Psoas muscle (tissue), 8 donors: ENCODE measurements around the gene LRRC46. TPM values are rescaled to one million over a fixed set of nuclear protein-coding genes. Genes with fewer than 3 reads are reported as not detected.
A peak's percentile ranks its signal among the peaks of the same experiment; 100 is the strongest.

Experiments
- ATAC-seq, 4 donors: fragments of 200-7000 bp; cut with Tn5 transposase; one replicate each; pipeline ENCODE4 v1.9.1; 2020; ENCODE audit warnings: moderate library complexity in 3 of 4, mild to moderate bottlenecking in 2 of 4
- DNase-seq, 2 donors: peaks; one replicate each; pipeline ENCODE4 v3.0.0-alpha.2; 2020
- H3K27ac ChIP-seq: fragments of 200-600 bp; one replicate; pipeline ENCODE4 v1.8.0; 2022
- H3K27me3 ChIP-seq, 3 donors: fragments of 200-600 bp in 1 of 3; one replicate each; pipeline versions ENCODE4 v1.6.1 to v1.8.0; 2013 to 2022; ENCODE audit warnings: low read length in 2 of 3, mild to moderate bottlenecking in 2 of 3, moderate library complexity in 1 of 3; ENCODE audit not compliant: insufficient read depth in 3 of 3
- H3K36me3 ChIP-seq, 2 donors: fragments of 200-600 bp in 1 of 2; one replicate each; pipeline versions ENCODE4 v1.6.1 to v1.8.0; 2013 to 2022; ENCODE audit warnings: low read depth in 1 of 2, mild to moderate bottlenecking in 1 of 2, moderate library complexity in 1 of 2; ENCODE audit not compliant: insufficient read depth in 1 of 2
- H3K4me1 ChIP-seq: fragments of 200-600 bp; one replicate; pipeline ENCODE4 v1.8.0; 2022
- H3K4me3 ChIP-seq: fragments of 200-600 bp; one replicate; pipeline ENCODE4 v1.8.0; 2022; ENCODE audit warnings: mild to moderate bottlenecking
- H3K9me3 ChIP-seq: fragments of 200-600 bp; one replicate; pipeline ENCODE4 v1.8.0; 2022
- WGBS, 3 donors: extraction: QIAGEN DNeasy Blood & Tissue Kit; methylation state at CpG; one replicate each; pipeline versions ENCODE4 v1.1.6 to v1.1.7; 2013; 5-methylcytosine and 5-hydroxymethylcytosine counted together
- intact Hi-C, 2 donors: fragments of 100-400 bp; cut with DNase I; formaldehyde crosslinking; loops; one replicate each; pipeline versions ENCODE4 v1.11.0 to v1.14.2; 2022
- polyA plus RNA-seq, 3 donors: library from polyadenylated mRNA; stranded (reverse); fragments of 200-250 nt; gene quantifications; one replicate each; pipeline ENCODE4 v1.2.3, GENCODE V29; 2013
- total RNA-seq, 4 donors: library from RNA; stranded (reverse); fragmentation: NEBNext Ultra II Directional in 2 of 4; extraction: Animal tissue kit (Norgen Biotek cat#: 25700) in 2 of 4; gene quantifications; one replicate each; pipeline versions ENCODE4 v1.2.1 to v1.2.4, GENCODE V29; 2021 to 2023
- TF ChIP-seq, protein P1 (sequence below): fragments of 200-600 bp; IDR thresholded peaks from one replicate; pipeline ENCODE4 v1.8.0; 2022; ENCODE audit warnings: antibody characterized with exemption
- donor health status: healthy with polysubstance abuse.
- donor health status: DM: no; HTN: no; CAD: no; lungs with moderate emphysema.
- donor health status: Bipolar disorder and iron deficiency.
- donor health status: healthy.
- donor health status: DM: yes; HTN: yes; CAD: no.
- donor health status: DM: no; HTN: no; CAD: no.
- donor health status: DM: no; HTN: no; CAD: no.
- donor health status: DM: yes; HTN: yes; CAD: no.

The LRRC46 gene
- total and polyA plus RNA-seq, 7 donors = 0.08 to 0.54 (median 0.22) TPM; not detected in 2

GRCh38 chr17:47841488-47842291, 10.2 kb downstream of the LRRC46 start:
- 65 to 70% (median 66%) methylated on average over 16 of the region's 16 CpGs for WGBS, 3 donors
- H3K36me3 ChIP-seq = peaks cover 0 to 22% of the 10 kb centered on the region in 2 donors
- peaks cover 13% of the 10 kb centered on the region for H3K4me1 ChIP-seq
- H3K27me3 ChIP-seq = peaks cover 0 to 15% (median 0%) of the 10 kb centered on the region in 3 donors
- TF ChIP-seq, protein P1, sequence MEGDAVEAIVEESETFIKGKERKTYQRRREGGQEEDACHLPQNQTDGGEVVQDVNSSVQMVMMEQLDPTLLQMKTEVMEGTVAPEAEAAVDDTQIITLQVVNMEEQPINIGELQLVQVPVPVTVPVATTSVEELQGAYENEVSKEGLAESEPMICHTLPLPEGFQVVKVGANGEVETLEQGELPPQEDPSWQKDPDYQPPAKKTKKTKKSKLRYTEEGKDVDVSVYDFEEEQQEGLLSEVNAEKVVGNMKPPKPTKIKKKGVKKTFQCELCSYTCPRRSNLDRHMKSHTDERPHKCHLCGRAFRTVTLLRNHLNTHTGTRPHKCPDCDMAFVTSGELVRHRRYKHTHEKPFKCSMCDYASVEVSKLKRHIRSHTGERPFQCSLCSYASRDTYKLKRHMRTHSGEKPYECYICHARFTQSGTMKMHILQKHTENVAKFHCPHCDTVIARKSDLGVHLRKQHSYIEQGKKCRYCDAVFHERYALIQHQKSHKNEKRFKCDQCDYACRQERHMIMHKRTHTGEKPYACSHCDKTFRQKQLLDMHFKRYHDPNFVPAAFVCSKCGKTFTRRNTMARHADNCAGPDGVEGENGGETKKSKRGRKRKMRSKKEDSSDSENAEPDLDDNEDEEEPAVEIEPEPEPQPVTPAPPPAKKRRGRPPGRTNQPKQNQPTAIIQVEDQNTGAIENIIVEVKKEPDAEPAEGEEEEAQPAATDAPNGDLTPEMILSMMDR = no peak
- ATAC-seq (peak in 1 of 4 donors; percentile 32), DNase-seq (no peak)
- intact Hi-C loops = loop anchor here (1.0 to 10.0 kb wide), 5 partner anchors 49 to 293 kb away; no protein-coding TSS in a partner anchor
- H3K27ac ChIP-seq = peak overlapping the region; percentile 65
- H3K4me3 ChIP-seq = peak overlapping the region; percentile 77
- H3K9me3 ChIP-seq = no peaks in the 10 kb centered on the region

- H3K27me3 ChIP-seq = peaks cover 0 to 31% (median 13%) of the 10 kb centered on the region in 3 donors
- 10 to 27% (median 25%) methylated on average over 3 to 6 of the region's 6 CpGs for WGBS, 3 donors
- no peak for DNase-seq
- H3K4me3 ChIP-seq = no peak overlapping the region
- TF ChIP-seq, protein P1 = no peak
- intact Hi-C loops = loop anchor here in 1 of 2 donors (10.0 kb wide), 1 partner anchor 291 kb away; no protein-coding TSS in a partner anchor
- H3K9me3 ChIP-seq = no peaks in the 10 kb centered on the region
- H3K36me3 ChIP-seq = peaks cover 0 to 6% of the 10 kb centered on the region in 2 donors
- no peak for ATAC-seq
- H3K4me1 ChIP-seq = peaks cover 17% of the 10 kb centered on the region
- no peak overlapping the region for H3K27ac ChIP-seq
These were observed 11.9 kb downstream of the LRRC46 start for GRCh38 chr17:47843391-47843730.

GRCh38 chr17:47844227-47844626, 12.8 kb downstream of the LRRC46 start:
- Histone ChIP-seq H3K27ac (no peak overlapping the region), H3K4me1 (peaks cover 17% of the 10 kb centered on the region), H3K4me3 (no peak overlapping the region), H3K9me3 (no peaks in the 10 kb centered on the region), H3K36me3 (no peaks in the 10 kb centered on the region), H3K27me3 (peaks cover 0 to 40% (median 17%) of the 10 kb centered on the region in 3 donors)
- TF ChIP-seq, protein P1 = no peak
- intact Hi-C loops = loop anchor here in 1 of 2 donors (10.0 kb wide), 1 partner anchor 291 kb away; no protein-coding TSS in a partner anchor
- ATAC-seq (no peak), DNase-seq (no peak)
- 80 to 83% (median 83%) methylated on average over 5 of the region's 5 CpGs for WGBS, 3 donors

GRCh38 chr17:47844814-47845715, 13.6 kb downstream of the LRRC46 start:
- TF ChIP-seq, protein P1 = no peak
- no peaks in the 10 kb centered on the region for H3K9me3 ChIP-seq
- ATAC-seq = no peak
- no peak overlapping the region for H3K27ac ChIP-seq
- H3K27me3 ChIP-seq = peaks cover 0 to 48% (median 21%) of the 10 kb centered on the region in 3 donors
- 55 to 62% (median 57%) methylated on average over 4 of the region's 4 CpGs for WGBS, 3 donors
- H3K4me3 ChIP-seq = no peak overlapping the region
- peaks cover 13% of the 10 kb centered on the region for H3K4me1 ChIP-seq
- intact Hi-C loops = loop anchor here in 1 of 2 donors (5.0 to 10.0 kb wide), 2 partner anchors 172 to 290 kb away; no protein-coding TSS in a partner anchor
- no peak for DNase-seq
- no peaks in the 10 kb centered on the region for H3K36me3 ChIP-seq
